B cell (primary cell): ENCODE measurements around the gene XYLT1. TPM values are rescaled to one million over a fixed set of nuclear protein-coding genes. Genes with fewer than 3 reads are reported as not detected.

Experiments used
- ATAC-seq: fragments of 200-7000 bp; cut with Tn5 transposase; one replicate; pipeline ENCODE4 v1.10.0; 2021; ENCODE audit warnings: low read depth, mild to moderate bottlenecking, moderate number of reproducible peaks, moderate library complexity
- CTCF ChIA-PET: fragments of 350-600 bp; sonication (Branson Sonifier 250); formaldehyde crosslinking; loops from one replicate; lab custom pipeline; 2021; ENCODE audit warnings: antibody characterized with exemption, inconsistent platforms; lab: Charles Lee
- POLR2A ChIA-PET: fragments of 350-600 bp; sonication (Branson Sonifier 250); formaldehyde crosslinking; loops from one replicate; lab custom pipeline; 2021; ENCODE audit warnings: antibody characterized with exemption; lab: Charles Lee
- DNase-seq: peaks from one replicate; pipeline ENCODE4 v3.0.0; 2013
- H2AFZ ChIP-seq: 2 replicates; pipeline ENCODE4 v1.6.1; 2012; ENCODE audit warnings: mild to moderate bottlenecking, low read depth, low read length; ENCODE audit not compliant: insufficient read depth, poor library complexity, severe bottlenecking
- H3K27ac ChIP-seq, 2 donors: 1 replicate in 1 of 2; 2 replicates in 1 of 2; pipeline ENCODE4 v1.5.1; 2012 to 2013; ENCODE audit warnings: low read length in 2 of 2, mild to moderate bottlenecking in 2 of 2, moderate library complexity in 1 of 2
- H3K27me3 ChIP-seq, 4 experiments: fragments of 200-600 bp in 1 of 4; sonication (generic) in 1 of 4; replicated peaks in 1 of 4; 1 replicate in 2 of 4; 2 replicates in 2 of 4; pipeline versions ENCODE4 v1.6.1 to v1.7.0; 2013 to 2016; ENCODE audit warnings: low read length in 3 of 4, mild to moderate bottlenecking in 2 of 4, mixed read lengths in 1 of 4, moderate library complexity in 1 of 4; ENCODE audit not compliant: insufficient read depth in 4 of 4, control insufficient read depth in 3 of 4; ENCODE audit errors: control extremely low read depth in 1 of 4
- H3K36me3 ChIP-seq, 2 experiments: replicated peaks in 1 of 2; 1 replicate in 1 of 2; 2 replicates in 1 of 2; pipeline versions ENCODE4 v1.6.1 to v1.7.1; 2013; ENCODE audit warnings: low read length in 1 of 2; ENCODE audit not compliant: insufficient read depth in 2 of 2, control insufficient read depth in 1 of 2; ENCODE audit errors: control extremely low read depth in 1 of 2, extremely low read depth in 1 of 2
- H3K4me1 ChIP-seq, 2 donors: fragments of 200-600 bp in 1 of 2; sonication (generic) in 1 of 2; 1 replicate in 1 of 2; 2 replicates in 1 of 2; pipeline versions ENCODE4 v1.5.1 to v1.6.1; 2013 to 2017; ENCODE audit warnings: low read length in 2 of 2; ENCODE audit not compliant: control insufficient read depth in 2 of 2, insufficient read depth in 2 of 2
- H3K4me2 ChIP-seq: replicated peaks from 2 replicates; pipeline ENCODE3; 2012; ENCODE audit warnings: mild to moderate bottlenecking, low read depth, low read length; ENCODE audit not compliant: poor library complexity, severe bottlenecking
- H3K4me3 ChIP-seq, 5 experiments: fragments of 200-600 bp in 1 of 5; sonication (generic) in 1 of 5; 1 replicate in 3 of 5; 2 replicates in 2 of 5; pipeline versions ENCODE4 v1.5.1 to v1.7.0; 2011 to 2016; ENCODE audit warnings: low read length in 4 of 5, mild to moderate bottlenecking in 4 of 5, low read depth in 2 of 5, control low read depth in 1 of 5, moderate library complexity in 1 of 5; ENCODE audit not compliant: insufficient read depth in 1 of 5; ENCODE audit errors: control extremely low read depth in 1 of 5, extremely low read depth in 1 of 5
- H3K79me2 ChIP-seq: fragments of 200-600 bp; sonication (generic); one replicate; pipeline ENCODE4 v1.6.0; 2016; ENCODE audit warnings: low read length; ENCODE audit not compliant: control insufficient read depth, insufficient read depth
- H3K9ac ChIP-seq: fragments of 200-600 bp; sonication (generic); 2 replicates; pipeline ENCODE4 v1.6.1; 2017; ENCODE audit warnings: mild to moderate bottlenecking, low read length, moderate library complexity
- H3K9me3 ChIP-seq, 3 donors: one replicate each; pipeline versions ENCODE4 v1.6.1 to v1.7.1; 2013; ENCODE audit warnings: low read length in 2 of 3; ENCODE audit not compliant: control insufficient read depth in 2 of 3, insufficient read depth in 1 of 3; ENCODE audit errors: control extremely low read depth in 1 of 3
- H4K20me1 ChIP-seq: 2 replicates; pipeline ENCODE4 v1.6.0; 2012; ENCODE audit warnings: mild to moderate bottlenecking, low read length; ENCODE audit not compliant: insufficient read depth, control insufficient read depth, poor library complexity, severe bottlenecking
- H3K27ac Mint-ChIP-seq: one replicate; pipeline ENCODE4 v1.8.0; 2021; ENCODE audit warnings: mixed read lengths
- H3K27me3 Mint-ChIP-seq: one replicate; pipeline ENCODE4 v1.8.0; 2021; ENCODE audit warnings: mixed read lengths
- H3K4me1 Mint-ChIP-seq: one replicate; pipeline ENCODE4 v1.8.0; 2021; ENCODE audit warnings: mixed read lengths
- H3K4me3 Mint-ChIP-seq: one replicate; pipeline ENCODE4 v1.8.0; 2021; ENCODE audit warnings: mixed read lengths
- H3K9me3 Mint-ChIP-seq: one replicate; pipeline ENCODE4 v1.8.0; 2022; ENCODE audit warnings: mixed read lengths; ENCODE audit not compliant: insufficient read depth
- EZH2 ChIP-seq: IDR thresholded peaks from 2 replicates; pipeline ENCODE4 v1.6.1; 2012; ENCODE audit warnings: borderline replicate concordance, low read depth, mild to moderate bottlenecking, moderate library complexity, low read length; ENCODE audit not compliant: insufficient read depth, poor library complexity, severe bottlenecking
- WGBS: methylation state at CpG from one replicate; pipeline ENCODE4 v1.1.5; 2013; ENCODE audit warnings: missing lambda C conversion rate; ENCODE audit not compliant: insufficient coverage; 5-methylcytosine and 5-hydroxymethylcytosine counted together
- intact Hi-C: fragments of 100-400 bp; cut with micrococcal nuclease; formaldehyde crosslinking; loops from one replicate; pipeline ENCODE4 v1.10.0; 2022
- polyA plus RNA-seq: library from polyadenylated mRNA; depleted of rRNA; stranded (reverse); fragments of >200 nt; gene quantifications from 2 replicates; pipeline ENCODE4 v1.2.3, GENCODE V29; 2012
- total RNA-seq, 2 donors: library from RNA; stranded (reverse); fragments of 120-200 nt in 1 of 2; gene quantifications; 1 replicate in 1 of 2; 2 replicates in 1 of 2; pipeline versions ENCODE4 v1.2.3 to v1.2.4, GENCODE V29; 2013 to 2022
- TF ChIP-seq, protein P1 (sequence below): fragments of 200-600 bp; IDR thresholded peaks from one replicate; pipeline ENCODE4 v1.8.0; 2022; ENCODE audit warnings: antibody characterized with exemption, mild to moderate bottlenecking

The XYLT1 gene
- total and polyA plus RNA-seq, 2 donors (not counting 1 experiment from before 2014, with no cell fraction given), result 8.7 to 59.6 TPM

GRCh38 chr16:17082095-17082882 is 388.5 kb downstream of the XYLT1 start:
- Mint-ChIP-seq H3K27ac (no peak overlapping the region), H3K27me3 (no peaks in the 10 kb centered on the region), H3K9me3 (peaks cover 4% of the 10 kb centered on the region), H3K4me3 (no peak overlapping the region), H3K4me1 (no peaks in the 10 kb centered on the region)
- Histone ChIP-seq H3K9me3 (no peaks in the 10 kb centered on the region), H4K20me1 (peaks cover 7% of the 10 kb centered on the region), H3K36me3 (no peaks in the 10 kb centered on the region), H3K9ac (no peak overlapping the region), H3K4me1 (no peaks in the 10 kb centered on the region), H3K4me3 (no peak overlapping the region), H3K27ac (no peak overlapping the region), H2AFZ (no peak overlapping the region), H3K79me2 (peaks cover 3% of the 10 kb centered on the region), H3K4me2 (no peak overlapping the region), H3K27me3 (no peaks in the 10 kb centered on the region)
- WGBS, result 96% methylated on average over 3 of the region's 7 CpGs
- DNase-seq (no peak), ATAC-seq (no peak)
- intact Hi-C loops, result no loop called here
- CTCF ChIA-PET, result no interaction called here
- POLR2A ChIA-PET, result no interaction called here
- no peak for TF ChIP-seq EZH2
- TF ChIP-seq, protein P1, sequence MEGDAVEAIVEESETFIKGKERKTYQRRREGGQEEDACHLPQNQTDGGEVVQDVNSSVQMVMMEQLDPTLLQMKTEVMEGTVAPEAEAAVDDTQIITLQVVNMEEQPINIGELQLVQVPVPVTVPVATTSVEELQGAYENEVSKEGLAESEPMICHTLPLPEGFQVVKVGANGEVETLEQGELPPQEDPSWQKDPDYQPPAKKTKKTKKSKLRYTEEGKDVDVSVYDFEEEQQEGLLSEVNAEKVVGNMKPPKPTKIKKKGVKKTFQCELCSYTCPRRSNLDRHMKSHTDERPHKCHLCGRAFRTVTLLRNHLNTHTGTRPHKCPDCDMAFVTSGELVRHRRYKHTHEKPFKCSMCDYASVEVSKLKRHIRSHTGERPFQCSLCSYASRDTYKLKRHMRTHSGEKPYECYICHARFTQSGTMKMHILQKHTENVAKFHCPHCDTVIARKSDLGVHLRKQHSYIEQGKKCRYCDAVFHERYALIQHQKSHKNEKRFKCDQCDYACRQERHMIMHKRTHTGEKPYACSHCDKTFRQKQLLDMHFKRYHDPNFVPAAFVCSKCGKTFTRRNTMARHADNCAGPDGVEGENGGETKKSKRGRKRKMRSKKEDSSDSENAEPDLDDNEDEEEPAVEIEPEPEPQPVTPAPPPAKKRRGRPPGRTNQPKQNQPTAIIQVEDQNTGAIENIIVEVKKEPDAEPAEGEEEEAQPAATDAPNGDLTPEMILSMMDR, result no peak

GRCh38 chr16:17080105-17080504 is 390.7 kb downstream of the XYLT1 start:
- H3K9me3 ChIP-seq, result no peaks in the 10 kb centered on the region
- WGBS, result no CpG with 5 or more reads among the region's 1 CpG
- no peak overlapping the region for H3K4me2 ChIP-seq
- H3K27ac ChIP-seq, result no peak overlapping the region
- H3K4me3 ChIP-seq, result no peak overlapping the region
- H3K4me1 ChIP-seq, result no peaks in the 10 kb centered on the region
- H3K36me3 ChIP-seq, result no peaks in the 10 kb centered on the region
- Mint-ChIP-seq H3K4me3 (no peak overlapping the region), H3K9me3 (peaks cover 4% of the 10 kb centered on the region), H3K27ac (no peak overlapping the region), H3K27me3 (no peaks in the 10 kb centered on the region), H3K4me1 (no peaks in the 10 kb centered on the region)
- H3K9ac ChIP-seq, result no peak overlapping the region
- peaks cover 7% of the 10 kb centered on the region for H4K20me1 ChIP-seq
- no peak overlapping the region for H2AFZ ChIP-seq
- TF ChIP-seq, protein P1, result no peak
- TF ChIP-seq EZH2, result no peak
- no peaks in the 10 kb centered on the region for H3K27me3 ChIP-seq
- intact Hi-C loops, result no loop called here
- CTCF ChIA-PET, result no interaction called here
- ATAC-seq, result no peak
- no peak for DNase-seq
- peaks cover 3% of the 10 kb centered on the region for H3K79me2 ChIP-seq
- POLR2A ChIA-PET, result no interaction called here
